AG04449 (cell line): Measurements from ENCODE around the gene CMIP.

Experiments used
- CTCF ChIA-PET: fragments of 350-600 bp; formaldehyde crosslinking; extraction: SDS; loops from one replicate; lab custom pipeline; 2021; ENCODE audit warnings: antibody characterized with exemption; lab: Yijun Ruan, JAX
- POLR2A ChIA-PET: fragments of 400-600, 350-600 bp; formaldehyde crosslinking; extraction: SDS; loops from one replicate; lab custom pipeline; 2020; ENCODE audit warnings: antibody characterized with exemption, inconsistent platforms; lab: Yijun Ruan, JAX
- DNase-seq: peaks from one replicate; pipeline ENCODE4 v3.0.0-alpha.2; 2010; ENCODE audit warnings: low read depth, low spot score
- H3K4me3 ChIP-seq: 2 replicates; pipeline ENCODE4 v1.5.1; 2011; ENCODE audit warnings: low read depth, mild to moderate bottlenecking, control low read depth, low read length
- CTCF ChIP-seq: IDR thresholded peaks from one replicate; pipeline ENCODE4 v1.5.1; 2011; ENCODE audit warnings: mild to moderate bottlenecking, moderate library complexity, low read length, control low read depth, inconsistent platforms; ENCODE audit not compliant: insufficient read depth; ENCODE audit errors: missing control alignments

CMIP gene

GRCh38 chr16:81693041-81693743 lies 248.6 kb downstream of the CMIP start:
- no peak for TF ChIP-seq CTCF
- POLR2A ChIA-PET: no interaction called here
- H3K4me3 ChIP-seq: no peak overlapping the region
- CTCF ChIA-PET: interaction anchor here (0.7 kb wide), 1 partner anchor 10 kb away, joined by 3 read pairs; no protein-coding TSS in a partner anchor
- no peak for DNase-seq

- no peak for TF ChIP-seq CTCF
- ChIA-PET CTCF (interaction anchor here (0.6 to 0.7 kb wide), 2 partner anchors 9 to 289 kb away, joined by 3 read pairs; no protein-coding TSS in a partner anchor), POLR2A (no interaction called here)
- no peak for DNase-seq
- H3K4me3 ChIP-seq: no peak overlapping the region
Observed at GRCh38 chr16:81693744-81694303, 249.2 kb downstream of the CMIP start.

- no peak overlapping the region for H3K4me3 ChIP-seq
- TF ChIP-seq CTCF: no peak
- ChIA-PET CTCF (interaction anchor here (0.6 to 1.1 kb wide), 5 partner anchors 11 to 291 kb away, joined by 3 to 6 read pairs (median 3); no protein-coding TSS in a partner anchor), POLR2A (no interaction called here)
- no peak for DNase-seq
Observed at GRCh38 chr16:81694494-81695280, 250.1 kb downstream of the CMIP start.

- POLR2A ChIA-PET: no interaction called here
- no peak for TF ChIP-seq CTCF
- no peak for DNase-seq
- H3K4me3 ChIP-seq: no peak overlapping the region
- CTCF ChIA-PET: interaction anchor here (0.9 to 3.1 kb wide), 5 partner anchors 10 to 292 kb away, joined by 3 to 19 read pairs (median 3); no protein-coding TSS in a partner anchor
Observed at GRCh38 chr16:81695321-81696165, 250.9 kb downstream of the CMIP start.

GRCh38 chr16:81696166-81696960 lies 251.8 kb downstream of the CMIP start:
- no peak for DNase-seq
- no peak overlapping the region for H3K4me3 ChIP-seq
- ChIA-PET POLR2A (no interaction called here), CTCF (interaction anchor here (0.7 to 3.1 kb wide), 14 partner anchors 10 to 331 kb away, joined by 3 to 19 read pairs (median 4); no protein-coding TSS in a partner anchor)
- TF ChIP-seq CTCF: no peak
